HG03469 (cell line): ENCODE results near the gene DNAI1.
"Not testable (repeated sequence)": the region's sequence is repeated elsewhere in the genome, so short reads cannot be mapped to it uniquely, and the experiment has no call there.

Experiments used
- ATAC-seq: cut with Tn5 transposase; IDR thresholded peaks from one replicate; pipeline ENCODE4 v1.9.1; 2021; ENCODE audit warnings: mild to moderate bottlenecking, moderate library complexity, moderate number of reproducible peaks; ENCODE audit not compliant: unreplicated experiment

Gene DNAI1

DNA sequence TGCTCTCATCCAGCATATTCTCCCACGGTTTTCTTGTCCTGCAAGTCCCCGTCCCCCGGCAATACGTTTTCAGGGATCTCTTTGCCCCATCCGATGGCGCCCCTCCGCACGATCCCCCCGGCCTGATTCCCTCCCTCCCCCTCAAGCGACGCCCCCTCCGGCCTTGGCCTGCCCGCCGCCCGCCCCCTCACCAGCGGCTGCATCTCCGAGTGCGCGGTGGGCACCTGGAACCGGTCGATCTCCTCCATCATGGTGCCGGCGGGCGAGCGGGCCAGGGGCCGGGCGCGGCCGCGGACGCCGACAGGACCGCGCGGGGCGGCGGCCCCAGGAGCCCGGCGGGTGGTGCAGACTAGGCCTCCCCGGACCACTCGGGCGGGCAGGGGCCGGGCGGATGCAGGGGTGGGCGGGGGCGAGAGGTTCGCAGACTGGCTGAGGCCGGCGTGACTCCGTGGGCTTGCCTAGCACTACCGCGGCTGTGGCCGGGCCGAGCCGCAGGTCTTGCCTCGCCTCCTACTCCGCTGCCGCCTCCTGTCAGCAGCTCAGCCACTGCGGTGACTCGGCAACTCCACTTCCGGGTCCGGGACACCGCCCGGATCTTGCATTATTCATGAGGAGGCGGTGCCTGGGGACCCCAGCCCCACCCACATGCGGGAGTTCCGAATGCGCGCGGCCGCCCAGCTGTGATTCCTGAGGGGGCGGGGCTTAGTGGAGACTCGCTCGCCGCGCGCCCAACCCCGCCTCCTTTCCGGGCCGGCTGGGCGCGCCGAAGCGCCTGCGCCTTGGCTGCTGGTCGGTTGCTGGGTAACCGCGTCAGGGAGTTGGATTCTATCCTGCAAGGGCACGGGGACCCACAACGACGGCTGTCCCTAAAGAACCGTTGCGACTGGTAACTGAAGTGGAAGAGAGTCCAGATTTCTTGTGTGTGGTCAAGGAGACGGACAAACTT lies at the start of gene DNAI1, which contains the start of gene FAM219A:
DNAI1 (plus strand) TSS at position 793 of the 946 bp plus-strand sequence. CDS start 201 bp downstream, outside the sequence.
FAM219A (minus strand) TSS at position 558 of the 946 bp plus-strand sequence; CDS start at position 251, 307 bp downstream.
- peak; percentile 93 for ATAC-seq

DNA sequence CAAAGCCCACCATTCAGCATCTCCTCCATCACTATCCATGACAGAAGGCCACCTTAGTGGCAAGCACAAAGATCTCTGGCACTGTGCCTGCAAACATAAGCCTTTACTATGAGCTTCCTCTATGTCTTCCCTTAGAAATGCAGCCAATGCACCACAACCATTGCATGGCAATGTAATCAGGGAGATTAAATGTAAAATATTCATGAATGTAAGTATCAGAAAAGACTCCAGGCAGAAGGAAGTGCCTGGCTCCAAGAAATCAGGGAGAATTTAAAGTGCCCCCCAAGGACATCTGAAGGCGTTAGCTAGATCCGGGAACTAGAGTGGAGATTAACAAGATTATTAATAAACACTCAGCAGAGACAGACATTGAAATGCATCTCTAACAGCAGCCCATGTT lies 49.5 kb upstream of the DNAI1 start:
- no peak for ATAC-seq

DNA sequence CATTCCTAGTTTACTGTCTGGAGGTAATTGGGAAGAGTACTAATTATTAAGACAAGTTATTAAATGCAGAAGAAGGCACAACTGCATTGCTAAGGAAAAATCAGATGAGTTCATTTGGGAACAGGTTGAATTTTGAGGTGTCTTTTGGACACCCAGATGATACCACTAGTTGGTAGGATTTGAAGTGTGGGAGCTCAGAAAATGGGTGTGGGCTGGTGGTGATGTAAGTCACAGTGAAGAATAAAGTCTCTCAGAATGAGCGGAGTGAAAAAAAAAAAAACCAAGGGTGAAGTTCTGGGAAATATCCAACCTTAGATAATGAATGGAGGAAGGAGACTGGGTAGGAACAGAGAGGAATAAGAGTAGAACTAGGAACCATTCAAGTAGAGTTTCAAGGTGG lies 46.3 kb upstream of the DNAI1 start:
- ATAC-seq, result no peak

DNA sequence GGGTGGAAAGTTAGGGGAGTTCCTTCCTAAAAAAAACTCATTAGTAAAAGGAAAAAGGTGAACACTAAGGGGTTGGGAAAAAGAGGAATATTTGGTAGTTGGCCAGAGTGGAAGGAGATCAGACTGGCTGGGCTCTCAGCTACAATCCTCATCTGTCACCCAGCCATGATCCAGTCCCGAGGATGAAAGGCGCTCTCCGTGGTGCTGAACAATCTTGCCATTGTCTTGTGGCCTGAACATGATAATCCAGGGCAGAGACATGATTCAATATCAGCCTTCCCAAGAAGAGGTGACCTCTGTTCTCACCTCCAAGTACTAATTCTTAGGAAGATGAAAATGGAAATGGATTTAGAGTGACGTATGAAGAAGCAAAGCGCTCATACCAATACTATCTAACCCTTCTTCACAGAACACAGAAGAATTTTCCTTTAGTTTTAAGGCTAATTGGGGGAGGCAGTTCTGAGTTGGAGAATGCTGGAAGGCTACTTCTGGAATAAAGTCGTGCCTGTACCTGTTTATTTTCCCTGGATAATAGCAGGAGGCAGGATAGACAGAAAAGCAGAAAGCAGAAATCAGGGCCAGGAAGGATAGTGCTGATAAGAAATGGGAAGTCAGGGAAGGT lies 45.3 kb upstream of the DNAI1 start:
- no peak for ATAC-seq

DNA sequence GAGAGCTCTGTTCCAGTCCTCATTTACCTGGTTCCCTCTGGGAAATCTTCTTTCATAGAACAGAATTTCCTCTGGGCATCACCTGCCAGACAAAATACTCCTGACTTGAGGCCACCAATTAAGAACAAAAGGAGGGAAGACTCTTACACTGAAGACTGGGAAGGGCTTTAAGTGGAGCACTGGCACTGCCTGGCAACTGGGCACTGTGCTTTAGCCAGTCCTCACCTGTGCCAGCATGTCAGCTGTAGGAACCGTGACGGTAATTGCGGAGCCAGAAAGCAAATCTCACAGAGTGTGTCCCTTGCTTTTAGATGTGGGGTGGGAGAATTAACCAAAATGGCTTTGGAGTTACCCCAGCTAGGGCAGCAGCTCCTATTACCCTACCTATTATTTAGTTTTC lies 40.9 kb upstream of the DNAI1 start:
- no peak for ATAC-seq

DNA sequence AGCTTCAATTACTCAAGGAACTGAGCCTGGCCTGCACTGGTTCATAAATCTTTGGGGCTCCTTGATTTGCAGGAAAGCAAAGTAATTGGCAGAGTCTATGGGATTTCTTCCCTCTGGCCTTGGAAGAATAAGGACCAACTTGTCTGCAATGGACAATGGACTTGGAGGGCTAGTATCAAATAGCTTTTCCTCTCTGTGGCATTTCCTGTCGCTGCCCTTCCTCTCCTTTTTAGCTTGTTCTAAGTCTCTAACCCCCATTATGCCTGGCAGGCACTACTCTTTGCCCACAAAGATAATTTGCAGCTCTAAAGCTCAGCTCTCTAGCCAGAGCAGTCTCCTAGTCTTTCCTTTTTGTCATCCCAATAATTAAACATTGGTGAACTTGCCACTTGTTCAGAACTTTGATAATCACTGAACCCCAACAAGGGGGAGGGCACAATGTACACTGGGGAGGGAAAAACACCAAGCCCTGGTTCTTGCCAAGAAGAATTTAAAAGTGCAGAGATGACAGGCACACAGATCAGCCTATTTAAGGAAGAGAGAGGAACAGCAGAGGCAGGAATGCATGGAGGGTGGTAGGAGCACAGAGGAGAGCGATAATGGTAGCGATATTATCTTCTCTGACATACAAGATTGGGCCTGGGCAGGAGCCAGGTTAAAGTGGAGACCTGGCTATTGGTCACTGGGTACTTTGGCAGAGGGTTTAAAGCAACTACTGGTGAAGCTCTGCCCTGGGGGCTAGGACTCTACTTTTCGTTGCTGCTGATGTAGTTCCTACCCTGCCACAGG lies 38.7 kb upstream of the DNAI1 start:
- no peak for ATAC-seq

DNA sequence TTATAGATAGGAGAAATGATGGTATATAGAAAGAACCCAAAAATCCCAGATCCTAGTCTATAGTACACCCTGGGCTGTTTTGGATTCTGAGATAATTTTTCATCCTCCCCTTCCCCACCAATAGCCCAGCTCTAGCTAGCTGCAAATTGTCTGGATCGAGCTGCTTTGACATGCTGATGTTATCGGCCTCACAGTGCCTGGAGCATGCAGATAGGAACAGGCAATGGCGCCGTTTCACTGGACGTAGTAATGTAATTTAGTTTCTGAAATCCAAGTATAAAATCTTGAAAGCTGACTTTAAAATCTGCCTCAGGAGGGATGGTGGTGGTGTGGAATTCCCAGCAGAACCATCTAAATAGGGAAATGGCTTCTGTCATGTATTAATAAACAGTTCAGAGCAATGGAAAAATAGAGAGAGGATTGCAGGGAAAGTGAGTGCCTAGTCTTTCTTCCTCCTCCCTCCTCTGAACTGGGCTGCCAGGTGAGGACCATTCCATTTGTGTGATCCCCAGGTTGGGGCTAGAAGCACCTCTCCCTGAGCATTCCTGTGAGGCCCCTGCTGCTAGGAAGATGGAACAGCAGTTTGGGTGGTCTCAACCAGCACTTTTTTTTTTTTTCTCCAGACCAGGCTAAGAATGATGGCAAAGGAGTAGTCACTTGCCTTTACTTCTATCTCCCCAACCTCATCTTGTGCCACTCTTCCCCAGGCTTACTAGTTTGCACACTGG lies 32.1 kb upstream of the DNAI1 start:
- ATAC-seq, result no peak

DNA sequence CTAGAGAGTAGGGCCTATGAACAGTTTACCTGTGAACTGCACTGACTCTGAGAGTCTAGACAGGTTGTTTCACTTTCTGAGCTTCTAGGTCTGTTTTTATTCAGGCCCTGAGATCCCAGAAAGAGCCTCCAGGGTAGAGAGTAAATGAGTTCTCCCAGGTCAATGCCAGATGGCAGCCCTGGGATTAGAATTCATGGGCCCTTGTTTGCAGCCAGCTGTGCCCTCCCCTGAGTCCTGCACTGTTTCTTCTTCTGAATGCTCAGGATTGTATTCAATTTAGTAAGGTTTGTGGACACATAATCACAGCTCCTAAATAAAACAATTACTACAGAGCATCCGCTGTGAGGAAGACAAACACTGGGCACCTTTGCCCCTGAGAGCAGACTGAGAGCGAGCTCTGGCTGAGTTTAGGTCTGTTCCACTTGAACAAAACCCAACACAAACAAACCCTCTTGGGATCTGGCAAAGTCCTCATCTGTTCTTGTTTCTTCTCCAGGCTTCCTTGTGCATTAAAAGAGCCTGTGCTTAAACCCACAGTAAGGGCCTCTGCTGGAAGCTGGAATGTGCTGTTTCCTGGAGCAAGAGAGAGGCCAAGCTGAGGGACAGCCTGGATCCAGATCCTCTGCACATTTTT lies 30.2 kb upstream of the DNAI1 start:
- no peak for ATAC-seq

DNA sequence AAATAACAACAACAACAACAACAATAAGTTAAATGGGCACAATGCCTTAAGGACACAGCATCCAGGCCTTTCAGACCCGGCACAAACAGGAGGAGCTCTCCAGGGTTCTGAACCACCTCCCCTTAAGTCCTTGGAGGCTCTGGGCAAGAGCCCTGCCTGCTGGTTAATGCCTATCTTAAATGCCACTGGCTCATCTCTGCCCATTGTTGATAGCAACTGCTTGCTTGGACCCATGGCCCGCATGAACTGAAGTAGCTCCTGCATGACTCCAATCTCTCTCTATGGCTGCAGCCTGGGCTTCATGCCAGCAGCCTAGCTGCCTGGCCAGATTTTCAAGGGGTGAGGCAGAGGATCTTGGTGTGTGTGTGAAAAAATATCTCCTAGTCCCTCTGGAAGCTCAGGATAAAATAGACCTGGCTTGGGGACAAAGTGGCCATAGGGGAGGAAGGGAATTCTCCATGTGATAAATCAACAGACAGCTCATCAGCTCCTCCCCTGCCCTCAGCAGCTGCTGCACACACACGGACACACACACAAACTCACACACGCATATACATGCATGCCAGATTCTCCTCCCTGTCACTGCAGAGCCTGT lies 27.7 kb upstream of the DNAI1 start:
- ATAC-seq, result no peak

DNA sequence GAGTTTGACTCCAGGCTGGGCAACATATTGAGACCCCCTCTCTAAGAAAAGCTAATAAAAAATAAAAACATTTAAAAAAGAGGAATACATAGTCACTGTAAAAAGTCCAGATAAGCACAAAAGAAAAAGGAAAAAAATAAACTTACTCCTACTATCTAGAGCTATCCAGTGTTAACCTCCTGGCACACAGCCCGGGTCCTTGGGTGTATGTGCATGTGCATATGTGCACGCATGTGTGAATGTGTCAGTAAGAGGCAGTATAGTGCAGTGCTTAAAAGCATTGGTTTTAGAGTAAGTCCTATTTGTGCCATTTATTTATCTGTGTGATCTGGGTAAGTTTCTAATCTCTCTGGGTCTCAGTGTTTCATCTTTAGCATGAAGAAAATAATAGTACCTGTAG lies 26.9 kb upstream of the DNAI1 start:
- no peak for ATAC-seq

DNA sequence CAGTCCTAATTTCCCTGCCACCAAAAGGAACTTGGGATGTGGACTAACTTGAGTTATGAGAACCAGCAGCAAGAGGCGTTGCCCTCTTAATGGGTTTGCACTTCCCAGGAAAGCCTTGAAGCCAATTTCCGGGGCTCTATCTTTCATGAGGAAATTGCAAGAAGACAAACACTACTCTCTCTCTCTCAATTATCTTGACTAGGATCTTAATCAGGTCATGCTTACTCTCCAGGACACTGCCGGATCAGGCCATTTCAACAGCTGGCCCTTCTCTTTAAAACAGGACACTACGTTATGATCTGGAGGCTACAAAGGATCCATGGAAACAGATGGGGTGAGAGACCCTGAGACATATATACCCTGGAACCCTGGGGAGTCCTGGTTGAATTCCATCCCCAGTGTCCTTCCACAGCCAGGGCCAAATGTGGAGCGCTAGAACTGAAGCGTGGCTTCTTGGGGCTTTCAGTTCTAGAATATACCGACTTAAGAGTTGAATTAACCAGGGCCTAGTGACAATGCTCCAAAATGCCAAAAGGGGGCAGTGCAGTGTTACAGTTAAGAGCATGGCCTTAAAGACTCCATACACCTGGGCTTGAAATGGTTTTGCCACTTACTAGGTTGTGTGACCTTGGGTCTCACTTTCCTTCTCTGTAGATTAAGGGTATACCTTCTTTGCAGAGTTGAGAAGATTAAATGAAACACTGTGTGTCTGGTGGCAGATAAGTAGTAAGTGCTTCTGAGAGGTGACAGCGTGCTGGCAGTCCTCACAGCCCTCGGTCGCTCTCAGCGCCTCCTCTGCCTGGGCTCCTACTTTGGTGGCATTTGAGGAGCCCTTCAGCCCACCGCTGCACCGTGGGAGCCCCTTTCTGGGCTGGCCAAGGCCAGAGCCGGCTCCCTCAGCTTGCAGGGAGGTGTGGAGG lies 21.3 kb upstream of the DNAI1 start:
- no peak for ATAC-seq

DNA sequence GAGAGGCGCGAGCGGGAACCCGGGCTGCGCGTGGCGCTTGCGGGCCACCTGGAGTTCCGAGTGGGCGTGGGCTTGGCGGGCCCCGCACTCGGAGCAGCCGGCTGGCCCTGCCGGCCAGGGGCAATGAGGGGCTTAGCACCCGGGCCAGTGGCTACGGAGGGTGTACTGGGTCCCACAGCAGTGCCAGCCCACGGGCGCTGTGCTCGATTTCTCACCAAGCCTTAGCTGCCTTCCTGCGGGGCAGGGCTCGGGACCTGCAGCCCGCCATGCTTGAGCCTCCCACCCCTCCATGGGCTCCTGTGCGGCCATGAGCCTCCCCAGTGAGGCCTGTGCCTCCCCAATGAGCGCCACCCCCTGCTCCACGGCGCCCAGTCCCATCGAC lies 20.7 kb upstream of the DNAI1 start:
- not testable (repeated sequence) for ATAC-seq

DNA sequence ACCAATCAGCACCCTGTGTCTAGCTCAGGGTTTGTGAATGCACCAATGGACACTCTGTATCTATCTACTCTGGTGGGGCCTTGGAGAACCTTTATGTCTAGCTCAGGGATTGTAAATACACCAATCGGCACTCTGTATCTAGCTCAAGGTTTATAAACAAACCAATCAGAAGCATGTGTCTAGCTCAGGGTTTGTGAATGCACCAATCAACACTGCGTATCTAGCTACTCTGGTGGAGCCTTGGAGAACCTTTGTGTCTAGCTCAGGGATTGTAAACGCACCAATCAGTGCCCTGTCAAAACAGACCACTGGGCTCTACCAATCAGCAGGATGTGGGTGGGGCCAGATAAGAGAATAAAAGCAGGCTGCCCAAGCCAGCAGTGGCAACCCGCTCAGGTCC lies 20.1 kb upstream of the DNAI1 start:
- not testable (repeated sequence) for ATAC-seq

DNA sequence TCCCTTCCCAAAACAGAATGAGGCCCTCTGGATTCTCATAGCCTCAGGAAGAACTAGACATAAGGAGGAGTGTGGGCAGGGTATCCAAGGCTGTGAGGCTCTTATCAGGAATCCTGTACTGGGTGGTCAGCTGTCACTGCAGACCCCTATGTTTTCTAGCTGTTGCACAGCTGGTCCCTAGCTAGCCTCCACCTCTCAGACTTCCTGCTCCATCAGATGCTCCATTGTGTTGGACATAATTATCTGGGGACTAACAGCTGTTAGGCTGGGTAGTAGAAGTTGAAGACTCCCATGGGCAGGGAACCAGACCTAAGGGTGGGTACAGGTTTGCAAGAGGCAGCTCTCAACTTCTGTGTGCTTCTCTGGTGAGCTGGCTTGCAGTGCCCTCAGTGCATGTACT lies 18.6 kb upstream of the DNAI1 start:
- no peak for ATAC-seq

DNA sequence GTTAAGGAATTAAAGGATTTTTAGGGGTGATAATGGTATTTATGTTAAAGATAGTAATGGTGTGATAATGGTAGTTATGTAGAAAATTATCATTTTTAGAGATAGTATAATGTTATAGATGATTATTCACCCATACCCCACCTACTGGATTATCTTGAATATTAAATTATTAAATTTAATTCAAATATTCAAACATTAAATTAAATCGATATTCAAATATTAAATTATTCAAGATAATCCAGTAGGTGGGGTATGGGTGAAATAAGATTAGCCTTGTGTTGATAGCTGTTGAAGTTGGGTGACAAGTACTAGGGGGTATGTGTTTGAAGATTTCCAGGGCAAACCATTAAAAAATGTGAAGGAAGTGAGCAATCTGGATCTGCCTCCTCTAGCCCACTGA lies 15.8 kb upstream of the DNAI1 start:
- no peak for ATAC-seq

DNA sequence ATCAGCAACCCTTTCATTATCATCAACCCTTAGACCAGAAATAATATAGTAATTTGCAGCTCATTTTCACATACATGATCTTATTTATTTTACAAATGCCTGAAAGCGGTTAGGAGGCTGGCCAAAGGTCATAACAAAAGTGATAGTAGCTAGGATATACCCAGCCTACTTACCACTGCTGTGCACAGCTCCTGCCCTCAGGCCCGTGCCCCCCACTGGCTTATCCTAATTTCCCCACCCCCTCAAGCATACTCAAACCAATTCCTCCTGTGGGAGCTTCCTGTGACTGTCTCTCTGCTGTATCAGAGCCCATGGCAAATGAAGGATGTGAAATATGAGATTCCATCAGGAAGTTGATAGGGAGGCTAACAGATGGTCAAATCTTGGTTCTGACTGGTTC lies 15.1 kb upstream of the DNAI1 start:
- ATAC-seq, result no peak

DNA sequence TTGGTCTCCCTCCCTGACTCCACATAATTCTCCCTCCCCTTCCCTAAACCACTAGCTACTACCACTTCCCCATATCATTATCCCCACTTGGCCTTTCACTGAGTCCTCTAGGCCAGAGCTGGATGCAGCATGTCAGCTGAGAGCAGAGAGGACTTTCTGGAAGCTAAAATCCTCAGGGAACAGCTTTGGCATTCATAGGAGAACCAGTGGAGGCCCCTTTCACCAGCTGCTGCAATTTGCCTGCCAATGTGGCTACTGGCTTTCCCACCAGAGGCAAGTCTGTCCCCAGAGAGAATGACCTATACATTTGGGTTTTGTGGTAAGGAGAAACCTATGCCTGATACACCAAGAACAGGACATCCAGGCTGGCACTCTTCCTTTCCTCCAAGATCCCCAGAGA lies 14.6 kb upstream of the DNAI1 start:
- no peak for ATAC-seq

DNA sequence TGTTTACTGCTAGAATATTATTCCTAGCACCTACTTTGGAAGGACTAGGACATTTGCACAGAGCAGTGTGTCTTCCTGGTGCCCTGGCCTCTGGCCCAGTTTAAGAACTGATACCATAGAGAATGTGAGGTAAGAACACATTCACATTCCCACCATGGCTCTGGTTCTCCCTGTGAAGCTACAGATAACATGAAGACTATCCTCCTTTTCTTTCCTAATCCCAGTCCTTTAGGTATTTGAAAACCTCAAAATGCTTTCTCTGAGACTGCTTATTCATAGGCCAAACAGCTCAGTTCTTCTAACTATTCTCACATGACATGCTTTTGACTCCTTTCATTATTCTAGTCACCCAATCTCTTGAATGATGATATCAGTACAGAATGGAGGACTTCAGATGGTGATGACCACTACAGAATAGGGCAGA lies 12.1 kb upstream of the DNAI1 start:
- ATAC-seq, result no peak

DNA sequence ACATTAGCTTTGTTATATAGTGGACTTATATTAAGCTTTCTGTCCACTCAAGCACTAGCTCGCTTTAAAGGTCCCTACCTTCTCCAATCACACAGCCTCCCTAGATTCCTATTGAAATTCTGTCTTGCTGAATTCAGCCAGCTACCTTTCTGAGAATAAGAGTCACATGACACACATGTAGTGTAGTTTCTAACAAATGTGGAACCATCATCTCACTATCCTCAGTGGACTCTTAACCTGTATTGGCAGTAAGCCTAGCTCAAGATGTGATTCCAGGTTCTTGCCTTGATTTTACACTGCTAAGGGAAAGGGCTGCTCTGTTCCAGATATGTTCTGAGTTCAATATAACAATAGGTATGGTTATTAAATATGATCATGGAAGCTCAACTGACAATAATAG lies 11.7 kb upstream of the DNAI1 start:
- ATAC-seq, result no peak
